HG02973 (cell line): ENCODE measurements around the gene SPPL3.
"Not testable (repeated sequence)": the region's sequence is repeated elsewhere in the genome, so short reads cannot be mapped to it uniquely, and the experiment has no call there.

ENCODE experiments used
- ATAC-seq: cut with Tn5 transposase; IDR thresholded peaks from one replicate; pipeline ENCODE4 v1.9.1; 2021; ENCODE audit warnings: moderate library complexity; ENCODE audit not compliant: unreplicated experiment

SPPL3 gene

DNA sequence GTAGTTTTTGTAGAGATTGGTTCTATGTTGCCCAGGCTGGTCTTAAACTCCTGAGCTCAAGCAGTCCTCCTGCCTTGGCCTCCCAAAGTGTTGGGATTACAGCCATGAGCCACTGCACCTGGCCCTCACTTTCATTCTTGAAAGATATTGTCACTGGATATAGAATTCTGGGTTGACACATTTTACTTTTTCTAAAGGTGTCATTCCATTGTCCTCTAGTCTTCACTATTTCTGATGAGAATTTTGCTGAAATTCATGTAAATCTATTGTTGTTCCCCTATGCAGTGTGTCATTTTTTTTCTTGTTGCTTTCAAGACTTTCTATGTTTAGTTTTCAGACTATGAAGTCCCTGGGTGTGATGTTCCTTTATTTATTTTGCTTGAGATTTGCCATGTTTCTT, 149.4 kb downstream of the SPPL3 start:
- no peak for ATAC-seq

DNA sequence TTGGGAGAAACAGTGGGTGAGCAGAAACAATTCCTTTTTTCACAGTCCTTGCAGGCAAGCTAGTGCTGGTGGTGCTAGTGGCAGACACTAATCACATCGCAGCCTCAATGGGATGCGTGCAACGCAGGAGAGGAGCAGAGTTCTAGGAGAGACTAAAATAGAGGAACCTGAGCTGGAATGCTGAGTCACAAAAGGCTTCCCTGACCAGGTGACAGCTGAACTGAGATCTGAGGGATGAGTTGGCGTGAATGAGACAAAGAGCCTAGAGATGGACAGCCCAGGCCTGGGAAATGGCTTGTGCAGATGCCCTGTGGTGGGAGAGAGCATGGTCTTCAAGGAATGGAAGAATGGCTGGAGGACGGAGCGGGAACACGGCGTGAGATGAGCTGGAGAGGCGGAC, 152.8 kb downstream of the SPPL3 start:
- ATAC-seq = no peak

DNA sequence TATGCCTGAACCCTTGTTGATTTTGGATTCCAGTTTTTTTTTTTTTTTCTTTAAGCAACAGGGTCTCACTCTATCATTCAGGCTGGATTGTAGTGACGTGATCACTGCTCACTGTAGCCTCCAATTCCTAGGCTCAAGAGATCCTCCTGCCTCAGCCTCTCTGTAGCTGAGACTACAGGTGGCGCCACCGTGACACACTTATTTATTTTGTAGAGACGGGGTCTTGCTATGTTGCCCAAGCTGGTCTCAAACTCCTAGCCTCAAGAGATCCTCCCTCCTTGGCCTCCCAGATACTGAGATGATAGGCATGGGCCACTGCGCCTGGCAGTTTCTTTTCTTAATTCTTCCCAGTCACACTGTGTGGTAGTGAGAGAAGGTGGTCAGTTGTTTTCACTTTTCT, 153.4 kb downstream of the SPPL3 start:
- ATAC-seq = no peak

DNA sequence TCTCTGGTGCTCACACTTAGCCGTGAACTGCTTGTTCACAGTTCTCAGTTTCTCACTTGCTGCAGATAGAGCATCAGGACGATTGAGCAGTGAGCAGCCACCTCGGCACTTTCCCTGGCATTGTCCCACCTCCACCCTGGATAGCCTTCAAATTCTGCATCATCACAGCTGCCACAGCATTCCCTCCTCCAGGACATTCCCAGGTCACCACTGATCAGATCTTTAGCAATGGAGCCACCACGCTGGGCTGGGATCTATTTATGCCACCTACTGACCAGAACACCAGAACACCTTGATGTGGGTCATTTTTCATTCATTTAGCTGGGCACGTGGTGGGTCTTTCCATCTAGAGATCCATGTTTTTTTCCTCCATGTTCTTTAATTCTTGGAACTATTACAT, 154.9 kb downstream of the SPPL3 start:
- ATAC-seq = no peak

DNA sequence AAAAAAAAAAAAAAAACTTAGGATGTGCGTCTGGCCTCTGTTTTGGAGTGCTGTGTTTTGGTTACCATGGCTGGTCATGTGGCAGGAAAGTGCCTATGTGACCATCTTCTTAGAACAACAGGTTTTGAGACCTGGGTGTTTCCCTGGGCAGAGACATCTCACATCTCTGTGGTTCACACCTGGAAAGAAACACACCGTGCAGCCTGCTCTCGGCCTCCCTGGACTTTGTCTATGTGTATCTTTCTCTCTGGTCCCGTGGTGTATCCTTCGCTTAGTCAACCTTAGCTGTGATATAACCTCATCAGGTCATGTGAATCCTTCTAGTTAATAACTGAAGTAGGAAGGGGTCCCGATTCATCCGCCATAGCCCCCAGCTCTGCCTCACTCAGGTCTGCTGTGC, 155.9 kb downstream of the SPPL3 start:
- ATAC-seq = no peak

DNA sequence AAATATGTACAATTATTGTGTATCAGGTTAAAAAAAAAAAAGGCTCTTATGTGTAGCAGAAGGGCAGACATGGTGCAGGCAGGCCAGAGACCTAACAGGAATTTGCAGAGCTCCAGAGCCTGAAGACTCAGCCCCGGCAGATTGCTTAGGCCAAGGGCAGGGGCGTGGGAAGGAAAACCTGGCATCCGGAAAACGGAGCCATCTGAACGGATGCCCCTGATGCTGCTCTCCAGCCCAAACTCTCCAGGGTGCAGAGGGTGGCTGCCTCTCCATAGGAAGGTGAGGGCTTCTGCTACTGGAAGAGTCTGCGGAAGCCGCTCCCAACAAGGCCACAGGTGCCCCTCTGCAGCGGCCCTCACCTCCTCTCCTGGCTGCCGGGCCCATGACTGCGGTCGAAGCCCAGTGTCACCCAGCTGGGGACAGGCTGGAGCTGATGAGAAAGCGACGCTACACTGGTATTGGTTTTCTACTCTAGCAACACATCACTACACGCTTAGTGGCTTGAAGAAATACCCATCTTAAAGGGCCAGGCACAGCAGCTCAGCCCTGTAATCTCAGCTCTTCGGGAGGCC, 159.2 kb downstream of the SPPL3 start:
- ATAC-seq = no peak

DNA sequence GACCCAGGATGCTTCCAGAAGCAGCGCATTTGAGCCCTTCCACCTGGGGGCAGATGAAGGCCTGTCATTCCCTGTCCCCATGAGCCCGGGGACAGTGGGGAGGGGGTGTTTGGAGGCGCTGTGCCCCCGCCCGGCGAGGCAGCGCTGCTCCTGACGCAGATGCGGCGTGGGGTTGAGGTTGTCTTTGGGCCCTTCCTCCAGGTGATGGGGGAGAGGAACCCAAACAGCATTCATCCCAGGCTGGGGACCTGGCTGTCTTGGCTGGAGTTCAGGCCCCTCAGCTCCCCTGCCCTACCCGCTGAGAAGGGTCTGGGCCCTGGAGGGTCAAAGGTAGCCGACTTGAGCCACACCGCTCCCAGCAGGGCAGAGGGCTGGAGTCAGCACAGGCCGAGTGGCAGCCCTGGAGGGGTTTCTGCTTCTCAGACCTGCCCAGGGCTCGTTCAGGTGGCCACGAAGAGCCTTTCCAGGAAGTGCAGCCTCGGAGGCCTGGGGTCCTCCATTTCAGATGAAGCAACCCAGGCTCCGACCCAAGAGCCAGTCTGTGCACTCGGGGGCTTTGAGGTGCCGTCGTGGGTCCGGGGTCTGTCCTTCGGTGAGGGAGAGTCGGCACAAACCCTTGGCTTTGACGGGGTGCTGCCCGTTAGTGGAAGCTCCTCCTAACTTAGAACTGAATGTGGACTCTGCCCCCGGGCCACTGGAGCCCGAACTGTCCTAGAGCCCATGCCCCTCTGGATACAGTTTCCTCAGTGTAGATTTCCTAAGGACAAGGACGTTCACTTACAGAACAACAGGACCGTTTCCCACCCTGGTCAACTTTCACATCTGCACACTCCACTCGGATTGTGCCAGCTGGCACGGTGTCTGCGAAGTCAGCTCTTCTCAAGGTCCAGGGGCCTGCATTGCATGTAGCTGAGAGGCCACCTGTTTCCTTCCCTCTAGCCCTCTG, 162.4 kb downstream of the SPPL3 start:
- no peak for ATAC-seq

DNA sequence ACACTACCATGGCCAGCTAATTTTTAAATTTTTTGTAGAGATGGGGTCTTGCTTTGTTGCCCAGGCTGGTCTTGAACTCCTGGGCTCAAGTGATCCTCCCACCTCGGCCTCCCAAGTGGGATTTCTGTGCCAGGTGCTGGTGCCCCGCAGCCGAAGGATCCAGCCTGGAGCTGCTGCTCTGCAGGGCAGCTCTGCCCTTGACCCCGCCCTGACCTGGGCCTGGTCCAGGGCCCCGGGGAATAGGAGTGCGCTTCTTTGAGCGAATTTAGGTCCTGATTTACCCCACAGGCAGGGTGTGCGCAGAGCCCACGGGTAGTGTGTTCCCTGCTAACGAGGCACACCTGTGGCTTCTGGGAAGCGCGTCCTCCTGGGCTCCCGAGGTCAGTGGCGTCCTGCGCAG, 163.3 kb downstream of the SPPL3 start:
- ATAC-seq = no peak

DNA sequence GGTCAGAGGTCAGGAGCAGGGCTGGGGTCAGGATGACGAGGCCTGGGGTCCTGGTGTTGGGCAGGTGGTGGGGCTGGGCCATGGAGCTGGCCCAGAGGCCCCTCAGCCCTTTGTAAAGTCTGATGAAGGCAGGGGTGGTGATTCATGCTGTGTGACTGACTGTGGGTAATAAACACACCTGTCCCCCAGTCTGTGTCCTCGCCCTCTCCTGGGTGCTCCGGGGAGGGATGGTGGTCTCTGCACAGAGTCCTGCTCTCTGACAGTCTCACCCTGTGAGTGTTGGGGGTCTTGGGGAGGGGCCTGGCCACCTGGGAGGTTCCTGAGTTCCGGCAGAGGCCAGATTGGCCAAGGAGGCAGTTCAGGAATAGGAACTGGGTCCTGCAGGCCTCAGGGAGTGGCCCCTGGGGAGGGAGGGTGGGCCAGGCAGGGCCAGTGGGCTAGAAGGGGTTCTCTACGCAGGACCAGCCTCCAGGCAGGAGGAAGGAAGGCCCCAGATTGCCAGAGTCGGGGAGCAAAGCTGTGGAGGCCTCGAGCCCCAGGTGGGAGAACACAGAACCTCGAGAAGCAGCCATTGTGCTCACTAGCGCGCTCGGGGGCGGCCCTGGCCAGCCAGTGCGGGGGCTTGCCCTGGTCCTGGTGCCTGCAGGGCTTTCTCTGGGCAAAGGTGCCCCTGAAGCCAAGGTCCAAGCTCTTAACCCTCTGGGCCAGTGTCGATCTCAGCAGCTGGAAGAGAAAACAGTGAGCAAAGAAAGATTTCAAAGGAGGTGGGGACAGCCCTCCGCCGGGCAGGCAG, 164.1 kb downstream of the SPPL3 start:
- ATAC-seq = no peak

DNA sequence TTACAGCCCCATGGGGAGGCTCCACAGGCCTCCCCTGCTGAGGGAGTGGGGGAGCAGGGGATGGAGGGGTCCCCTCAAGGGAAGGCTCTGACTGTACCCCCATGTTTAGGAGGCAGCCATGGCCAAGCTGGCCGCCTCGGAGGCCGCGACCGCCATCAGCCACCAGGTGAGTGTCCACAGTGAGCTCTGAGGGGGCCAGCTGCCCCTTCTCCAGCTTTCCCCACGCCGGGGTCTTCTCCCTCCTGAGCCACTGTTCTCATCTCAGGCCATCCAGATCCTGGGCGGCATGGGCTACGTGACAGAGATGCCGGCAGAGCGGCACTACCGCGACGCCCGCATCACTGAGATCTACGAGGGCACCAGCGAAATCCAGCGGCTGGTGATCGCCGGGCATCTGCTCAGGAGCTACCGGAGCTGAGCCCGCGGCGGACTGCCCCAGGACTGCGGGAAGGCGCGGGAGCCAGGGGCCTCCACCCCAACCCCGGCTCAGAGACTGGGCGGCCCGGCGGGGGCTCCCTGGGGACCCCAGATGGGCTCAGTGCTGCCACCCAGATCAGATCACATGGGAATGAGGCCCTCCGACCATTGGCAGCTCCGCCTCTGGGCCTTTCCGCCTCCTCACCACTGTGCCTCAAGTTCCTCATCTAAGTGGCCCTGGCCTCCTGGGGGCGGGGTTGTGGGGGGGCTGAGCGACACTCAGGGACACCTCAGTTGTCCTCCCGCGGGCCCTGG, 165.0 kb downstream of the SPPL3 start:
- ATAC-seq = no peak

DNA sequence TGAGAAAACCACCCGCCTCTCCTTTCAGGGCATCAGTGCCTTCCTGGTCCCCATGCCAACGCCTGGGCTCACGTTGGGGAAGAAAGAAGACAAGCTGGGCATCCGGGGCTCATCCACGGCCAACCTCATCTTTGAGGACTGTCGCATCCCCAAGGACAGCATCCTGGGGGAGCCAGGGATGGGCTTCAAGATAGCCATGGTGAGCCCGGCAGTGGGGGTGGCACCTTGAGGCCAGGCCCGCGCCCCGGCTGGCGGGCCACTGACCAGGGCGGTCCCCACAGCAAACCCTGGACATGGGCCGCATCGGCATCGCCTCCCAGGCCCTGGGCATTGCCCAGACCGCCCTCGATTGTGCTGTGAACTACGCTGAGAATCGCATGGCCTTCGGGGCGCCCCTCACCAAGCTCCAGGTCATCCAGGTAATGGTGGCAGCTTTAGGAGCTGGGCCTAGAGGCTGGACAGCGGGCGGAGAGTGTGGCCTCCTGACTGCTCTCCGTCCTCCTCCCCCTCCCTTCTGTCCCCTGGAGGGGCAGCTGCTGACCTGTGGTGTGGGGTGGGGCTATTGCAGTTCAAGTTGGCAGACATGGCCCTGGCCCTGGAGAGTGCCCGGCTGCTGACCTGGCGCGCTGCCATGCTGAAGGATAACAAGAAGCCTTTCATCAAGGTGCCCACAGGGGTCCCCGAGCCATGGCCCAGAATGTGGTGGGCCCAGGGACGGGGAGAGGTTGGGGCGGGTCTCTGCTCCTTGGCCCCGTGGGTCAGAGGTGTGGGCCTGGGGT, 165.7 kb downstream of the SPPL3 start:
- no peak for ATAC-seq

DNA sequence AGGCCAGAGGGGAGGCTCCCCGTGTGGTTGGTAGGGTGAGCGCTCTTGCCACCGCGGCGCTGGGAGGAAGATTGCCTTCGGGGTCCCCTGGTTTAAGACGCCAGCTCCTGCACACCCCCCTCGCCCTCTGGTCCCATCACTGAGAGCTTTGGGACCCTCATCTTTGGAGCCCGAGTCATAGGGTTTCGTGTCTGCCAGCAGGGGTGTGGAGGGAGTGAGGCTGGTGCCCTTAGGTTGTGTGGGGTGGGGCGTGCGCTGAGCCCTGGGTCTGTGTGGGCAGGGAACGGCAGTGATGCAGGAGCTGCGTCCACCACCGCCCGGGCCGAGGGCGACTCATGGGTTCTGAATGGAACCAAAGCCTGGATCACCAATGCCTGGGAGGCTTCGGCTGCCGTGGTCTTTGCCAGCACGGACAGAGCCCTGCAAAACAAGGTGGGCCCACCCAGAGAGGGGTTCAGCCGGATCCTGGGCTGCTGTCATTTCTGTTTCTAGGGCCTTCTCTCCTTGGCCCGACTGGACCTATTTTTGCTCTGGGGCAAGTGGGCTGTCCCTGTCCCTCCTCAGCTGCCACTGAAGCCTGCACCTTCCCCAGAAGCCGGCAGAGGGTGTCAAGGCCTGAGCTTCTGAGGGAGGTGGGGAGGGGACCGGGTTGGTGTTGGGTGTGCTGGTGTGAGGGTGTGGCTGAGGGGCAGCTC, 166.5 kb downstream of the SPPL3 start:
- ATAC-seq = no peak

DNA sequence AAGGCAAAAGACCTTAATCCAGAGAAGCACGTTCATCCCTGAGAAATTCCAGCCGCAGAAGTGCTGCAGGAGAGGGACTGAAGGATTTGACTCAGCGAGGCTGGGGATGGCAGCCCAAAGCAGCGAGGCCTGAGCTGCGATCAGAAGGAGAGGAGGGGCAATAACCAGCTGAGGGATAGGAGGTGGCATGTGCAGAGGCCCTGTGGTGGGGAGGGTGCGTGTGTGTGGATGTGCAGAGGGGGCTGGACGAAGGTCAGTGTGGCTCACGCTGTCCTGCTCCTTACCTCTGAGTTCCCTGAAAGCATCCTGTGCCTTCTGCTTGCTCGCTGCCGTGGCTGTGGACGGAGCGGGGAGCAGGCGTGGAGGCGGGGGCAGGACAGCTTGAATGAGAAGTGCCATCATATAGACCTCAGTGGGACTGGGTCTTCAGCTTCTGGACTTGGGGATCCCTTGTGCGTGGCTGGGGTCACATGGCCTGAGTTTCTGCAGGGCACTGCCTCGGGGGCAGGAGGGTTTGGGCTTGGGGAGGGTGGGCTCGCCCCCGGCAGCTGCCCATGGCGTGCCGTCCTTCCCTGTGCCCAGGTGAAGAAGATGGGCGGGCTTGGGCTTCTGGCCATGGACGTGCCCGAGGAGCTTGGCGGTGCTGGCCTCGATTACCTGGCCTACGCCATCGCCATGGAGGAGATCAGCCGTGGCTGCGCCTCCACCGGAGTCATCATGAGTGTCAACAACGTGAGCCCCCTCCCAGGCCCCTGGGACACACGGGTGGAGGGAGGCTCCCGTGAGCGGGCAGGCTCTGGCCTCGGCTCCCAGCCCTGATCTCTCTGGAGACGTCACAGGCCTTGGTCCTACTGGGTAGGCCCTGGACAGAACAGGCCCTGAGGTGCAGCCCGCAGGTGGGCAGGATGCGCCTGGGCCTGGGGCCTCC, 167.5 kb downstream of the SPPL3 start:
- no peak for ATAC-seq

DNA sequence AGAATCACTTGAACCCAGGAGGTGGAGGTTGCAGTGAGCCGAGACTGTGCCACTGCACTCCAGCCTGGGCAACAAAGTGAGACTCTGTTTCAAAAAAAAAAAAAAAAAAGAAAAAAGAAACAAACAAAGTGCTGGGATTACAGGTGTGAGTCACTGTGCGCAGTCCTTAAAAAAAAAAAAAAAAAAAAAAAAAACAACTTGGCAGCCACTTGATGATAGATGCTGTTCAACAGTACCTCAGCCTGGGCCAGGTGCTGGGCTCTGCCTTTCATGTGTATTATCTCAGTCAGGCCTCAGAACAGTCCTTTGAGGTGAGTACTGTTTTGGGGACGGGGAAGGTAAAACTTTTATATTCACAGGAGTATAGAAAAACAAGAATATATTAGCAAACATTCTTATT, 169.0 kb downstream of the SPPL3 start:
- ATAC-seq = no peak

DNA sequence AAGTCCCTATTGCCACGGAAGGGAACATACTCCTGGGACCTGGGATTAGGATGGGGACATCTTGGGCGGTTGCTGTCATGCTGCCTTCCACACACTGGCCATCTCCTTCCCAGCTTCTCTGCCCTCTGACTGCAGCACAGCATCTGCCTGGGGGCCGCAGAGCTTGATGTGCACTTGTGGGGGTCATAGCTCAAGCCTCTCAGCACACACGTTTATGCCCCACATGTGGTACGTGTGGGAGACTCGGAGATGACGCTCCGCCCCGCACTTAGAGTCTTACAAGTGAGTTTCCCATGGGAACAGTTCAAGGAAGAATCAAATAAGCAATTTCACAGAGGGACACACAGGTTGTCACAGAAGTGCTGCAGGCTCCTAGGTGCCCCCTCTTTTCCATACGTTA, 169.9 kb downstream of the SPPL3 start:
- no peak for ATAC-seq

DNA sequence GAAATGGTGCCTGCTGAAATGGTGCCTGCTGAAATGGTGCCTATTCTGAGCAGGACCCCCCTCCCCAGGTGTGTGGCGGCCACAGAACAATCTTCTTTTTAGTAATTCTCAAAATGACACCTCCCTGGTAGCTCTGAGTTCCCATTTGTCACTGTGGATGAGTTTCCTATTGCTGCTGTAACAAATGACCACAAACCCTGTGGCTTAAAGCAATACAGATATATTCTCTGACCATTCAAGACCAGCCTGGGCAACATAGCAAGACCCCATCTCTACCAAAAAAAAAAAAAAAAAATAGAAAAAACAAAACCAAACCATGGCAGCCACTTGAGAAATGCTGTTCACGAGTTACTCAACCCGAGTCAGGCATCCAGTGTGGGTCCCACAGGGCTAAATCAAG, 170.6 kb downstream of the SPPL3 start:
- no peak for ATAC-seq

DNA sequence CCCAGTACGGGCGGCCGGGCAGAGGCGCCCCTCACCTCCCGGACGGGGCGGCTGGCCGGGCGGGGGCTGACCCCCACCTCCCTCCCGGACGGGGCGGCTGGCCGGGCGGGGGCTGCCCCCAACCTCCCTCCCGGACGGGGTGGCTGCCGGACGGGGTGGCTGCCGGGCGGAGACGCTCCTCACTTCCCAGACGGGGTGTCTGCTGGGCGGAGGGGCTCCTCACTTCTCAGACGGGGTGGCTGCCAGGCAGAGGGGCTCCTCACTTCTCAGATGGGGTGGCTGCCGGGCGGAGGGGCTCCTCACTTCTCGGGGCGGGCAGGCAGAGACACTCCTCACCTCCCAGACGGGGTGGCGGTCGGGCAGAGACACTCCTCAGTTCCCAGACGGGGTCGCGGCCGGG, 172.0 kb downstream of the SPPL3 start:
- ATAC-seq = not testable (repeated sequence)

DNA sequence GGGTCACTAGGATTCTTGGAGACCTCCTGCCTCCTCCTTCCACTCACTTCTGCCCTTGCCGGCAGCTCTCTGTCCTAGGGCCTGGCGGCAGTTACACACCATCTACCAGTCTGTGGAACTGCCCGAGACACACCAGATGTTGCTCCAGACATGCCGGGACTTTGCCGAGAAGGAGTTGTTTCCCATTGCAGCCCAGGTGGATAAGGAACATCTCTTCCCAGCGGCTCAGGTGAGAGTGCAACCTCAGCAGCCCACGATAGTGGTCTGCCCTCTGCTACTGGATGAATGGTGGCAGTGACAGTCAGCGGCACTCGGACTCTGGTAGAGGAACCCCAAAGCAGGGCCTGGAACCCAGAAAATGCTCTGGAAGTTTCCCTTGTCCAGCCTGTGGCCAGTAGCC, 177.2 kb downstream of the SPPL3 start:
- no peak for ATAC-seq

DNA sequence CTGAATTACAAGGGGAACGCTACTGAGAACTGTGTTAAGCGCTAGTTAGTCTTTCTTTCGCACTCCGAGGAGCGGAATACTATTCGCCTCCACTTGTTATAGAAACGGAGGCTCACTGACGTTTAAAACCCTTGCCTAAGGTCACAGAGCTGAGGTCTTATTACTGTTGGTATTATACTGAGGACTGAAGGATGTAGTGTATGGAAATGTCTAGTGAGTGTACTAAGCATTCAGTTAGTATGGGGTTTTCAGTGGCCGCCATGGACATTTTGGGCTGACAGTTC, 177.7 kb downstream of the SPPL3 start:
- ATAC-seq = no peak
